ENCODE data around the gene LEUTX.
A peak's percentile ranks its signal among the peaks of the same experiment; 100 is the strongest.
"Not testable (repeated sequence)": the region's sequence is repeated elsewhere in the genome, so short reads cannot be mapped to it uniquely, and the experiment has no call there.

LEUTX gene

GRCh38 chr19:39811064-39811463 lies 32.4 kb downstream of the LEUTX start:
- H3K4me3 ChIP-seq (ENCODE audit: low read depth, low read length): no peak overlapping the region
- no peak for TF ChIP-seq CTCF (IDR thresholded peaks at IDR 0.05; ENCODE audit: insufficient read depth, low read depth, low read length, missing control alignments)
- no peak for DNase-seq (ENCODE audit: low read depth)

- DNase-seq (ENCODE audit: low read depth): no peak
- no peak for TF ChIP-seq CTCF (IDR thresholded peaks at IDR 0.05; ENCODE audit: insufficient read depth, low read depth, low read length, missing control alignments)
These were observed 34.8 kb downstream of the LEUTX start for GRCh38 chr19:39813264-39813993.

GRCh38 chr19:39814111-39814510 lies 35.5 kb downstream of the LEUTX start:
- DNase-seq (ENCODE audit: low read depth); H3K4me3 ChIP-seq (ENCODE audit: low read depth, low read length): not testable (repeated sequence)

More at GRCh38 chr19:39813264-39813993, 34.8 kb downstream of the LEUTX start:
- no peak overlapping the region for H3K4me3 ChIP-seq (ENCODE audit: low read depth, low read length)

GRCh38 chr19:39814595-39814994 lies 35.9 kb downstream of the LEUTX start:
- no peak for TF ChIP-seq CTCF (IDR thresholded peaks at IDR 0.05; ENCODE audit: insufficient read depth, low read depth, low read length, missing control alignments)
- DNase-seq (ENCODE audit: low read depth): no peak
- H3K4me3 ChIP-seq (ENCODE audit: low read depth, low read length): no peak overlapping the region

GRCh38 chr19:39816287-39817048 lies 37.8 kb downstream of the LEUTX start:
- TF ChIP-seq CTCF (IDR thresholded peaks at IDR 0.05; ENCODE audit: insufficient read depth, low read depth, low read length, missing control alignments): no peak
- DNase-seq (ENCODE audit: low read depth): no peak
- H3K4me3 ChIP-seq (ENCODE audit: low read depth, low read length): no peak overlapping the region

GRCh38 chr19:39817888-39818561 lies 39.4 kb downstream of the LEUTX start:
- H3K4me3 ChIP-seq (ENCODE audit: low read depth, low read length): no peak overlapping the region
- TF ChIP-seq CTCF (IDR thresholded peaks at IDR 0.05; ENCODE audit: insufficient read depth, low read depth, low read length, missing control alignments): no peak
- DNase-seq (ENCODE audit: low read depth): no peak

GRCh38 chr19:39818626-39819097 lies 40.0 kb downstream of the LEUTX start:
- DNase-seq (ENCODE audit: low read depth): peak; percentile 80
- no peak overlapping the region for H3K4me3 ChIP-seq (ENCODE audit: low read depth, low read length)
- no peak for TF ChIP-seq CTCF (IDR thresholded peaks at IDR 0.05; ENCODE audit: insufficient read depth, low read depth, low read length, missing control alignments)
